Measurements from ENCODE around the gene CPNE5.
A peak's percentile ranks its signal among the peaks of the same experiment; 100 is the strongest.

The CPNE5 gene

GRCh38 chr6:36787210-36787609 lies 52.0 kb downstream of the CPNE5 start:
- DNase-seq = no peak

GRCh38 chr6:36786055-36786675 lies 53.1 kb downstream of the CPNE5 start:
- DNase-seq = no peak

- no peak for DNase-seq
Observed at GRCh38 chr6:36784376-36784636, 54.9 kb downstream of the CPNE5 start.

GRCh38 chr6:36783603-36784375 lies 55.5 kb downstream of the CPNE5 start:
- no peak for DNase-seq

- no peak for DNase-seq
Observed at GRCh38 chr6:36781669-36782068, 57.6 kb downstream of the CPNE5 start.

- DNase-seq = no peak
Observed at GRCh38 chr6:36780442-36781177, 58.6 kb downstream of the CPNE5 start.

GRCh38 chr6:36779227-36779626 lies 60.0 kb downstream of the CPNE5 start:
- no peak for DNase-seq

- no peak for DNase-seq
Observed at GRCh38 chr6:36777801-36778200, 61.4 kb downstream of the CPNE5 start.

- DNase-seq = no peak
Observed at GRCh38 chr6:36776167-36776566, 63.1 kb downstream of the CPNE5 start.

GRCh38 chr6:36774331-36774730 lies 64.9 kb downstream of the CPNE5 start:
- no peak for DNase-seq

GRCh38 chr6:36772397-36772796 lies 66.8 kb downstream of the CPNE5 start:
- no peak for DNase-seq

- DNase-seq = no peak
Observed at GRCh38 chr6:36771145-36771544, 68.1 kb downstream of the CPNE5 start.

GRCh38 chr6:36769676-36770499 lies 69.4 kb downstream of the CPNE5 start:
- peak; percentile 75 for DNase-seq

GRCh38 chr6:36769183-36769675 lies 70.0 kb downstream of the CPNE5 start:
- DNase-seq = no peak

- DNase-seq = no peak
Observed at GRCh38 chr6:36766399-36766945, 72.8 kb downstream of the CPNE5 start.

GRCh38 chr6:36765594-36766398 lies 73.4 kb downstream of the CPNE5 start:
- DNase-seq = peak; percentile 77

- DNase-seq = no peak
Observed at GRCh38 chr6:36765190-36765589, 74.1 kb downstream of the CPNE5 start.

GRCh38 chr6:36762123-36762522 lies 77.1 kb downstream of the CPNE5 start:
- DNase-seq = no peak

- DNase-seq = no peak
Observed at GRCh38 chr6:36760685-36761435, 78.4 kb downstream of the CPNE5 start.

GRCh38 chr6:36759148-36759759 lies 80.0 kb downstream of the CPNE5 start:
- peak; percentile 59 for DNase-seq

Measured in HCEC 1CT (cell line).